H1 (cell line): Measurements from ENCODE around the gene FBH1. TPM values are rescaled to one million over a fixed set of nuclear protein-coding genes. Genes with fewer than 3 reads are reported as not detected.

ENCODE experiments used
- CTCF ChIA-PET: fragments of 300-600 bp; sonication (Branson Sonifier 250); formaldehyde crosslinking; loops from one replicate; lab custom pipeline; 2021; ENCODE audit not compliant: partially characterized antibody; lab: Charles Lee
- POLR2A ChIA-PET: fragments of 300-600 bp; sonication (Branson Sonifier 250); formaldehyde crosslinking; loops from one replicate; lab custom pipeline; 2021; ENCODE audit warnings: inconsistent platforms; ENCODE audit not compliant: partially characterized antibody; lab: Charles Lee
- DNase-seq, 2 experiments: peaks; one replicate each; pipeline versions ENCODE4 v3.0.0 to v3.0.0-alpha.2; 2010 to 2022; ENCODE audit warnings: low spot score in 2 of 2, low read depth in 1 of 2, mixed read lengths in 1 of 2
- FAIRE-seq: peaks from 2 replicates; lab custom pipeline; 2011; peaks lifted over from hg19 to GRCh38; lab: Jason Lieb, UNC
- H2AFZ ChIP-seq: 2 replicates; pipeline ENCODE4 v1.8.1; 2012; ENCODE audit warnings: low read length, inconsistent platforms
- H2AK5ac ChIP-seq: 2 replicates; pipeline ENCODE4 v1.6.1; 2013; ENCODE audit warnings: low read depth, low read length
- H2BK120ac ChIP-seq: replicated peaks from 2 replicates; pipeline ENCODE3; 2013; ENCODE audit warnings: low read depth, low read length, inconsistent platforms
- H2BK12ac ChIP-seq: 2 replicates; pipeline ENCODE4 v1.6.1; 2013; ENCODE audit warnings: low read depth, low read length
- H2BK15ac ChIP-seq: 2 replicates; pipeline ENCODE4 v1.6.1; 2013; ENCODE audit warnings: low read length
- H2BK20ac ChIP-seq: 2 replicates; pipeline ENCODE4 v1.6.1; 2013; ENCODE audit warnings: low read length
- H2BK5ac ChIP-seq: 2 replicates; pipeline ENCODE4 v1.6.1; 2013; ENCODE audit warnings: low read depth, low read length
- H3K14ac ChIP-seq: 2 replicates; pipeline ENCODE4 v1.6.1; 2013; ENCODE audit warnings: inconsistent platforms; ENCODE audit not compliant: insufficient read length
- H3K18ac ChIP-seq: 2 replicates; pipeline ENCODE4 v1.6.1; 2013; ENCODE audit warnings: low read length; ENCODE audit errors: extremely low read depth
- H3K23ac ChIP-seq: 2 replicates; pipeline ENCODE4 v1.6.1; 2013; ENCODE audit warnings: inconsistent platforms; ENCODE audit not compliant: insufficient read length
- H3K23me2 ChIP-seq: 2 replicates; pipeline ENCODE4 v1.6.1; 2013; ENCODE audit warnings: low read depth, low read length
- H3K27ac ChIP-seq: 2 replicates; pipeline ENCODE4 v1.6.1; 2011; ENCODE audit warnings: low read depth, low read length, inconsistent platforms
- H3K27me3 ChIP-seq, 4 experiments: replicated peaks in 1 of 4; 1 replicate in 1 of 4; 2 replicates in 3 of 4; pipeline versions ENCODE4 v1.6.1 to v1.8.1; 2011 to 2013; ENCODE audit warnings: low read length in 3 of 4, mild to moderate bottlenecking in 3 of 4, inconsistent platforms in 2 of 4, mixed read lengths in 2 of 4, moderate library complexity in 1 of 4; ENCODE audit not compliant: control insufficient read depth in 3 of 4, insufficient read depth in 3 of 4; ENCODE audit errors: extremely low read depth in 1 of 4
- H3K36me3 ChIP-seq, 4 experiments: 2 replicates each; pipeline versions ENCODE4 v1.6.1 to v1.8.1; 2011 to 2013; ENCODE audit warnings: mild to moderate bottlenecking in 4 of 4, low read length in 3 of 4, moderate library complexity in 2 of 4, control low read depth in 1 of 4, inconsistent platforms in 1 of 4; ENCODE audit not compliant: insufficient read depth in 4 of 4, control insufficient read depth in 2 of 4
- H3K4ac ChIP-seq: replicated peaks from 2 replicates; pipeline ENCODE3; 2013; ENCODE audit warnings: low read length, low read depth, mixed read lengths, inconsistent platforms; ENCODE audit not compliant: insufficient read length
- H3K4me1 ChIP-seq, 4 experiments: replicated peaks in 1 of 4; 1 replicate in 1 of 4; 2 replicates in 3 of 4; pipeline versions ENCODE4 v1.6.1 to v1.8.1; 2011 to 2013; ENCODE audit warnings: low read length in 3 of 4, inconsistent platforms in 2 of 4, mixed read lengths in 1 of 4; ENCODE audit not compliant: insufficient read depth in 4 of 4, control insufficient read depth in 3 of 4
- H3K4me2 ChIP-seq, 2 experiments: 2 replicates each; pipeline versions ENCODE4 v1.6.1 to v1.8.1; 2011 to 2013; ENCODE audit warnings: low read depth in 2 of 2, low read length in 2 of 2, control low read depth in 1 of 2, inconsistent platforms in 1 of 2, mild to moderate bottlenecking in 1 of 2; ENCODE audit not compliant: insufficient read depth in 1 of 2
- H3K4me3 ChIP-seq, 4 experiments: fragments of 200-600, 300-600 bp in 1 of 4; sonication (generic), shearing (Covaris generic), sonication (Bioruptor Twin) in 1 of 4; 2 replicates each; pipeline versions ENCODE4 v1.5.1 to v1.8.1; 2011 to 2016; ENCODE audit warnings: low read length in 4 of 4, low read depth in 3 of 4, control low read depth in 2 of 4, inconsistent platforms in 2 of 4, mild to moderate bottlenecking in 2 of 4, mixed read lengths in 1 of 4, moderate library complexity in 1 of 4; ENCODE audit not compliant: insufficient read depth in 2 of 4; ENCODE audit errors: extremely low read depth in 1 of 4
- H3K56ac ChIP-seq: replicated peaks from 2 replicates; pipeline ENCODE3; 2013; ENCODE audit warnings: low read depth, mild to moderate bottlenecking, mixed read lengths, low read length, inconsistent platforms; ENCODE audit not compliant: insufficient read length
- H3K79me1 ChIP-seq: 2 replicates; pipeline ENCODE4 v1.6.1; 2013; ENCODE audit warnings: low read depth, low read length, control low read depth
- H3K79me2 ChIP-seq, 2 experiments: 2 replicates each; pipeline versions ENCODE4 v1.6.1 to v1.8.1; 2012 to 2013; ENCODE audit warnings: low read length in 2 of 2, mild to moderate bottlenecking in 2 of 2, inconsistent platforms in 1 of 2; ENCODE audit not compliant: insufficient read depth in 2 of 2, control insufficient read depth in 1 of 2
- H3K9ac ChIP-seq, 4 experiments: replicated peaks in 1 of 4; 1 replicate in 1 of 4; 2 replicates in 3 of 4; pipeline versions ENCODE4 v1.6.1 to v1.8.1; 2011 to 2013; ENCODE audit warnings: low read depth in 3 of 4, low read length in 3 of 4, control low read depth in 2 of 4, mild to moderate bottlenecking in 2 of 4, moderate library complexity in 2 of 4, inconsistent platforms in 1 of 4; ENCODE audit errors: extremely low read depth in 1 of 4
- H3K9me3 ChIP-seq, 2 experiments: 2 replicates each; pipeline versions ENCODE4 v1.6.1 to v1.8.1; 2012 to 2013; ENCODE audit warnings: mild to moderate bottlenecking in 2 of 2, moderate library complexity in 2 of 2, control low read depth in 1 of 2, inconsistent platforms in 1 of 2, low read depth in 1 of 2, low read length in 1 of 2, mixed read lengths in 1 of 2; ENCODE audit not compliant: insufficient read depth in 2 of 2
- H4K20me1 ChIP-seq, 2 experiments: replicated peaks in 1 of 2; 2 replicates each; pipeline versions ENCODE3 to v1.8.1; 2011 to 2013; ENCODE audit warnings: inconsistent platforms in 2 of 2, low read length in 2 of 2, mild to moderate bottlenecking in 1 of 2; ENCODE audit not compliant: insufficient read depth in 2 of 2, control insufficient read depth in 1 of 2
- H4K5ac ChIP-seq: 2 replicates; pipeline ENCODE4 v1.6.1; 2013; ENCODE audit warnings: low read length, low read depth, mixed read lengths, inconsistent platforms; ENCODE audit not compliant: insufficient read length
- H4K8ac ChIP-seq: 2 replicates; pipeline ENCODE4 v1.8.0; 2013; ENCODE audit warnings: mild to moderate bottlenecking, moderate library complexity, low read length, inconsistent platforms; ENCODE audit not compliant: insufficient read depth; ENCODE audit errors: extremely low read depth
- H4K91ac ChIP-seq: replicated peaks from 2 replicates; pipeline ENCODE3; 2013; ENCODE audit warnings: low read length, mixed read lengths, inconsistent platforms; ENCODE audit not compliant: insufficient read length
- CBX5 ChIP-seq: fragments of 300-800, 300-1000 bp; sonication (generic); IDR thresholded peaks from 2 replicates; pipeline ENCODE4 v1.7.1; 2016; ENCODE audit warnings: antibody characterized with exemption, low read length, low read depth
- CTBP2 ChIP-seq: IDR thresholded peaks from 2 replicates; pipeline ENCODE4 v1.7.0; 2011; ENCODE audit warnings: borderline replicate concordance, mild to moderate bottlenecking, moderate library complexity, mixed read lengths, low read length; ENCODE audit not compliant: insufficient read depth, insufficient read length
- HDAC2 ChIP-seq, 2 experiments: fragments of 300-600 bp in 1 of 2; sonication (generic) in 1 of 2; IDR thresholded peaks; 2 replicates each; pipeline ENCODE4 v1.6.1; 2011 to 2012; ENCODE audit warnings: low read depth in 2 of 2, low read length in 2 of 2, mild to moderate bottlenecking in 2 of 2, moderate library complexity in 2 of 2, borderline replicate concordance in 1 of 2, inconsistent platforms in 1 of 2
- KDM5A ChIP-seq: fragments of 200-600 bp; IDR thresholded peaks from 2 replicates; pipeline ENCODE4 v1.7.1; 2012; ENCODE audit warnings: mild to moderate bottlenecking, low read length, inconsistent platforms, mixed read lengths
- NRF1 ChIP-seq: IDR thresholded peaks from 2 replicates; pipeline ENCODE4 v1.6.1; 2011; ENCODE audit warnings: mild to moderate bottlenecking, low read depth, low read length, improper control_type of control experiment
- PHF8 ChIP-seq: fragments of 200-600 bp; sonication (generic); conservative IDR thresholded peaks from 2 replicates; pipeline ENCODE4 v1.7.1; 2012; ENCODE audit warnings: low read depth, mild to moderate bottlenecking, inconsistent platforms, low read length, moderate library complexity
- RBBP5 ChIP-seq: IDR thresholded peaks from 2 replicates; pipeline ENCODE4 v1.7.1; 2012; ENCODE audit warnings: low read depth, mild to moderate bottlenecking, inconsistent platforms, low read length, moderate library complexity, borderline replicate concordance
- RNF2 ChIP-seq: fragments of 200-900, 300-1000 bp; sonication (generic); IDR thresholded peaks from 2 replicates; pipeline ENCODE4 v1.7.1; 2016; ENCODE audit warnings: borderline replicate concordance, low read depth, mild to moderate bottlenecking, antibody characterized with exemption, low read length; ENCODE audit not compliant: poor library complexity, severe bottlenecking; ENCODE audit errors: missing control alignments
- SIX5 ChIP-seq: IDR thresholded peaks from 2 replicates; pipeline ENCODE4 v1.6.1; 2011; ENCODE audit warnings: mild to moderate bottlenecking, low read depth, low read length
- WGBS, 2 experiments: shearing (Covaris generic) in 1 of 2; methylation state at CpG; one replicate each; pipeline versions ENCODE4 v1.1.6 to v1.1.7; 2013 to 2015; ENCODE audit warnings: low lambda C conversion rate in 2 of 2, mixed read lengths in 2 of 2, inconsistent platforms in 1 of 2, low coverage in 1 of 2, missing lambda C conversion rate in 1 of 2; ENCODE audit not compliant: insufficient replicate concordance in 2 of 2, insufficient coverage in 1 of 2, insufficient read length in 1 of 2; ENCODE audit errors: extremely low coverage in 1 of 2, missing lambda C conversion rate in 1 of 2; 5-methylcytosine and 5-hydroxymethylcytosine counted together
- polyA plus RNA-seq, 7 experiments: library from polyadenylated mRNA; depleted of rRNA in 3 of 7; stranded (reverse) in 5 of 7; unstranded in 2 of 7; fragments of >200 nt in 5 of 7; fragments of 200-250 nt in 2 of 7; gene quantifications; 1 replicate in 5 of 7; 2 replicates in 1 of 7; 4 replicates in 1 of 7; pipeline versions ENCODE4 v1.2.1 to v1.2.3, GENCODE V29; 2011 to 2013; ENCODE audit warnings: missing spikeins in 2 of 7, mixed read lengths in 2 of 7
- total RNA-seq: library from RNA; stranded (reverse); fragmentation: NEBNext Ultra II Directional; extraction: Animal tissue kit (Norgen Biotek cat#: 25700); gene quantifications from 2 replicates; pipeline ENCODE4 v1.2.1, GENCODE V29; 2021

Gene FBH1
- total and polyA plus RNA-seq, 2 of the 8 experiments (the other 6 are each of a cell fraction or from before 2014, with no cell fraction given) = 31.1 to 51.8 TPM

GRCh38 chr10:5968037-5968680, 78.1 kb downstream of the FBH1 start:
- no peak overlapping the region for H3K14ac ChIP-seq
- no peak for DNase-seq
- H3K4me2 ChIP-seq = no peak overlapping the region
- H3K27ac ChIP-seq = no peak overlapping the region
- no peak overlapping the region for H3K4ac ChIP-seq
- no peak overlapping the region for H2BK15ac ChIP-seq
- no peak overlapping the region for H2BK20ac ChIP-seq
- no peaks in the 10 kb centered on the region for H3K27me3 ChIP-seq
- no peak overlapping the region for H2BK12ac ChIP-seq
- no peak overlapping the region for H2AFZ ChIP-seq
- no peaks in the 10 kb centered on the region for H3K4me1 ChIP-seq
- H2BK120ac ChIP-seq = no peak overlapping the region
- no peaks in the 10 kb centered on the region for H3K36me3 ChIP-seq
- H3K9me3 ChIP-seq = no peaks in the 10 kb centered on the region
- H3K23ac ChIP-seq = no peak overlapping the region
- ChIA-PET POLR2A (no interaction called here), CTCF (interaction anchor here (0.9 kb wide), 1 partner anchor 430 kb away, joined by 3 read pairs; no protein-coding TSS in a partner anchor)
- H3K4me3 ChIP-seq = no peak overlapping the region
- no peaks in the 10 kb centered on the region for H3K79me2 ChIP-seq
- no peak for FAIRE-seq
- H4K8ac ChIP-seq = no peak overlapping the region
- H4K91ac ChIP-seq = no peak overlapping the region
- H3K23me2 ChIP-seq = no peaks in the 10 kb centered on the region
- H3K9ac ChIP-seq = no peak overlapping the region
- H3K18ac ChIP-seq = no peak overlapping the region
- H2AK5ac ChIP-seq = no peak overlapping the region
- 91% methylated on average over 5 of the region's 5 CpGs; no CpG with 5 or more reads in 1 of the 2 experiments for WGBS, 2 experiments
- no peak overlapping the region for H4K5ac ChIP-seq
- H3K79me1 ChIP-seq = no peaks in the 10 kb centered on the region; the same call in 1 of the 2 replicates
- no peaks in the 10 kb centered on the region for H4K20me1 ChIP-seq
- H2BK5ac ChIP-seq = no peak overlapping the region
- no peak overlapping the region for H3K56ac ChIP-seq
- no peak for TF ChIP-seq NRF1
- no peak for TF ChIP-seq RNF2
- TF ChIP-seq CTBP2 = no peak
- TF ChIP-seq PHF8 = no peak
- no peak for TF ChIP-seq RBBP5
- no peak for TF ChIP-seq KDM5A
- no peak for TF ChIP-seq SIX5
- no peak for TF ChIP-seq CBX5
- TF ChIP-seq HDAC2 (IDR thresholded peaks at IDR 0.05; ENCODE audit: borderline replicate concordance in 1 of 2, low read depth in 2 of 2, low read length in 2 of 2) = no peak
